SK-N-SH treated with all-trans-retinoic acid at 6 μM for 48 hours (cell line): Measurements from ENCODE around the gene TFDP1.

ENCODE experiments used
- ATAC-seq: fragments of 200-7000 bp; cut with Tn5 transposase; 3 replicates; pipeline ENCODE4 v1.9.1; 2020; ENCODE audit warnings: mild to moderate bottlenecking, moderate library complexity
- OSR1 ChIP-seq: fragments of 250-450 bp; sonication (Bioruptor Pico); IDR thresholded peaks from 2 replicates; pipeline ENCODE4 v1.8.0; 2022; ENCODE audit warnings: moderate library complexity, mild to moderate bottlenecking, inconsistent platforms
- ZNF70 ChIP-seq: fragments of 450-650 bp; formaldehyde crosslinking; IDR thresholded peaks from 2 replicates; pipeline ENCODE4 v1.5.0; 2020; ENCODE audit warnings: mild to moderate bottlenecking, moderate library complexity
- TF ChIP-seq, protein P1 (sequence below): fragments of 250-450 bp; sonication (Bioruptor Pico); IDR thresholded peaks from 2 replicates; pipeline ENCODE4 v1.5.1; 2020; ENCODE audit warnings: low read depth, mild to moderate bottlenecking, moderate library complexity

The TFDP1 gene

GRCh38 chr13:113671066-113672001 is 86.8 kb downstream of the TFDP1 start (continued):
- TF ChIP-seq, protein P1, sequence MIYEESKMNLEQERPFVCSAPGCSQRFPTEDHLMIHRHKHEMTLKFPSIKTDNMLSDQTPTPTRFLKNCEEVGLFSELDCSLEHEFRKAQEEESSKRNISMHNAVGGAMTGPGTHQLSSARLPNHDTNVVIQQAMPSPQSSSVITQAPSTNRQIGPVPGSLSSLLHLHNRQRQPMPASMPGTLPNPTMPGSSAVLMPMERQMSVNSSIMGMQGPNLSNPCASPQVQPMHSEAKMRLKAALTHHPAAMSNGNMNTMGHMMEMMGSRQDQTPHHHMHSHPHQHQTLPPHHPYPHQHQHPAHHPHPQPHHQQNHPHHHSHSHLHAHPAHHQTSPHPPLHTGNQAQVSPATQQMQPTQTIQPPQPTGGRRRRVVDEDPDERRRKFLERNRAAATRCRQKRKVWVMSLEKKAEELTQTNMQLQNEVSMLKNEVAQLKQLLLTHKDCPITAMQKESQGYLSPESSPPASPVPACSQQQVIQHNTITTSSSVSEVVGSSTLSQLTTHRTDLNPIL, result no peak
- TF ChIP-seq OSR1 (CRISPR knock-in tag), result no peak
- TF ChIP-seq, all 23 proteins: peak for 0

GRCh38 chr13:113672002-113672651 is 87.6 kb downstream of the TFDP1 start:
- ATAC-seq, result no peak
- TF ChIP-seq ZNF70 (CRISPR knock-in tag), result no peak
